DOHH2 (cell line): Measurements from ENCODE around the gene ITGAE.
A peak's percentile ranks its signal among the peaks of the same experiment; 100 is the strongest.

ENCODE experiments used
- H3F3A ChIP-seq: fragments of 200-600 bp; sonication (generic), shearing (Covaris generic); 2 replicates; pipeline ENCODE4 v1.6.0; 2016; ENCODE audit warnings: antibody characterized with exemption, mild to moderate bottlenecking; ENCODE audit not compliant: control insufficient read depth, insufficient read depth
- H3K27ac ChIP-seq: fragments of 200-600 bp; sonication (generic); 2 replicates; pipeline ENCODE4 v1.5.1; 2014; ENCODE audit warnings: low read depth, mild to moderate bottlenecking, low read length, moderate library complexity
- H3K27me3 ChIP-seq: fragments of 200-600 bp; sonication (generic); 2 replicates; pipeline ENCODE4 v1.6.1; 2014; ENCODE audit warnings: mild to moderate bottlenecking, low read length, mixed read lengths; ENCODE audit not compliant: control insufficient read depth
- H3K36me3 ChIP-seq: fragments of 200-600 bp; sonication (generic); 2 replicates; pipeline ENCODE4 v1.6.1; 2014; ENCODE audit warnings: mild to moderate bottlenecking, low read length, moderate library complexity, mixed read lengths; ENCODE audit not compliant: control insufficient read depth
- H3K4me1 ChIP-seq: fragments of 200-600 bp; sonication (generic); 2 replicates; pipeline ENCODE4 v1.6.1; 2014; ENCODE audit warnings: mild to moderate bottlenecking, low read length, mixed read lengths; ENCODE audit not compliant: control insufficient read depth
- H3K4me2 ChIP-seq: fragments of 200-600 bp; sonication (generic); 2 replicates; pipeline ENCODE4 v1.6.0; 2014; ENCODE audit warnings: mild to moderate bottlenecking, low read length, moderate library complexity
- H3K4me3 ChIP-seq: fragments of 200-600 bp; sonication (generic); 2 replicates; pipeline ENCODE4 v1.5.1; 2014; ENCODE audit warnings: mild to moderate bottlenecking, low read length, mixed read lengths
- H3K79me2 ChIP-seq: fragments of 200-600 bp; sonication (generic); 2 replicates; pipeline ENCODE4 v1.6.1; 2014; ENCODE audit warnings: mild to moderate bottlenecking, low read length, mixed read lengths; ENCODE audit not compliant: control insufficient read depth
- H3K9me2 ChIP-seq: fragments of 200-600 bp; sonication (generic); replicated peaks from 2 replicates; pipeline ENCODE4 v1.6.1; 2014; ENCODE audit warnings: mild to moderate bottlenecking, low read length, mixed read lengths; ENCODE audit not compliant: control insufficient read depth
- H3K9me3 ChIP-seq: fragments of 200-600 bp; sonication (generic); 2 replicates; pipeline ENCODE4 v1.6.1; 2014; ENCODE audit warnings: antibody characterized with exemption, low read length, mixed read lengths; ENCODE audit not compliant: control insufficient read depth, insufficient read depth
- H4K20me1 ChIP-seq: fragments of 200-600 bp; sonication (generic); 2 replicates; pipeline ENCODE4 v1.6.0; 2014; ENCODE audit warnings: low read depth, mild to moderate bottlenecking, antibody characterized with exemption, low read length, moderate library complexity; ENCODE audit not compliant: control insufficient read depth, insufficient read depth
- CTCF ChIP-seq: fragments of 200-600 bp; sonication (generic); IDR thresholded peaks from one replicate; pipeline ENCODE4 v1.5.1; 2014; ENCODE audit warnings: antibody characterized with exemption, mild to moderate bottlenecking, low read depth, low read length; ENCODE audit not compliant: poor library complexity, severe bottlenecking
- EZH2phosphoT487 ChIP-seq: fragments of 200-600 bp; sonication (generic); IDR thresholded peaks from 2 replicates; pipeline ENCODE4 v1.6.1; 2017; ENCODE audit warnings: borderline replicate concordance, mild to moderate bottlenecking, antibody characterized with exemption, low read length, moderate library complexity, mixed read lengths

Gene ITGAE

DNA sequence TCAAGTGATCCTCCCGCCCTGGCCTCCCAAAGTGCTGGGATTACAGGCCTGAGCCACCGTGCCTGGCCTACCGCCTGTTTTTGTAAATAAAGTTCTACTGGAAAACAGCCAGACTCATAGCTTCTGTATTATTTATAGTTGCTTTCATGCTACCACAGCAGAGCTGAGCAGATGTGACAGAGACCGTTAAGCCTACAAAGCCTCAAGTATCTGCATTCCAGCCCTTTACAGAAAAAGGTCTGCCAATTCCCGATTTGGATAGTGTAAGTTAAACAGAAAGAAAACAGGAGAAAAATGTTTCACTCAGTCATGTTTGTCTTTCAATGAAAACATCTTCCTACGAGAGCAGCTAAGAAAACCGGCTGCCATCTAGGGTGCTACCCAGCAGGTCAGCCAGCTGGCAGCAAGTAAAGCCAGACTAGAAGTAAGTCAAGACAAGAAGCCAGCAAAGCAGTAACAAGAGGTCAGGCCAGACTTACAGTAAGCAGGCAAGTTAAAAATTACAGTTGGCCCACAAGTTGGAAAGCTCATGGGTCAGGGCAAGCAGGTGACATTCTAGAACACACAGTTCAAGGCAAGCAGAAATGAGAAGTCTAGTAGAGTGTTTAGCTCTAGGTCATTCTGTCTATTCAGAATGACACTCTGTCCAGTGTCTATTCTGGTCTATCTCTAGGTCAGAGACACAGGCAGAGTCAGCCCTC lies 27.3 kb upstream of the ITGAE start:
- Histone ChIP-seq H3K36me3 (peaks cover 64% of the 10 kb centered on the region), H3K27ac (no peak overlapping the region), H3K27me3 (no peaks in the 10 kb centered on the region)

GRCh38 chr17:3827124-3827773 lies 26.3 kb upstream of the ITGAE start:
- Histone ChIP-seq H3K4me1 (no peaks in the 10 kb centered on the region), H3K36me3 (peaks cover 65% of the 10 kb centered on the region), H3K79me2 (no peaks in the 10 kb centered on the region), H3K27ac (no peak overlapping the region), H3K4me3 (no peak overlapping the region), H3K27me3 (no peaks in the 10 kb centered on the region), H3K4me2 (no peak overlapping the region), H3K9me3 (no peaks in the 10 kb centered on the region), H4K20me1 (no peaks in the 10 kb centered on the region), H3K9me2 (no peaks in the 10 kb centered on the region), H3F3A (peaks cover 13% of the 10 kb centered on the region)
- TF ChIP-seq EZH2phosphoT487 (no peak), CTCF (peak; percentile 98)

More for the DNA sequence above, 27.3 kb upstream of the ITGAE start:
- Histone ChIP-seq H4K20me1 (no peaks in the 10 kb centered on the region), H3K9me3 (no peaks in the 10 kb centered on the region), H3K4me2 (no peak overlapping the region), H3K4me3 (no peak overlapping the region), H3F3A (peaks cover 13% of the 10 kb centered on the region), H3K9me2 (no peaks in the 10 kb centered on the region), H3K4me1 (no peaks in the 10 kb centered on the region), H3K79me2 (0 out of 2 replicates have a peak, but pooled peaks cover 3% of the 10 kb centered on the region)
- no peak for TF ChIP-seq CTCF
- TF ChIP-seq EZH2phosphoT487: no peak

DNA sequence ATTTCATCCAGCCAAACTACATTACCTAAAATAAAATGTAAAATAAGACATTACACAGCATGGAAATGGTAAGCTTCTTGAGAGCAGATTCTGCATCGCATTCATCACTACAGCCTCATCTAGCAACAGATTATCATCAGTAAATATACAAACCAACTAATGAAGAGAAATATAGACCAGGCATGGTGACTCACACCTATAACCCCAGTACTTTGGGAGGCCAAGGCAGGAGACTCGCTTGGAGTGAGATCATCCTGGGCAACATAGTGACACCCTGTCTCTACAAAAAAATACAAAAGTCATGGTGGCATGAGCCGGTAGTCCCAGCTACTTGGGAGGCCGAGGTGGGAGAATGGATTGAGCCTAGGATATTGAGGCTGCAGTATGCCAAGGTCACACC lies 25.2 kb upstream of the ITGAE start:
- Histone ChIP-seq H3K79me2 (no peaks in the 10 kb centered on the region), H3K9me2 (no peaks in the 10 kb centered on the region), H3K4me1 (no peaks in the 10 kb centered on the region), H4K20me1 (no peaks in the 10 kb centered on the region), H3K9me3 (no peaks in the 10 kb centered on the region), H3K27ac (no peak overlapping the region), H3F3A (peaks cover 13% of the 10 kb centered on the region), H3K36me3 (peaks cover 76% of the 10 kb centered on the region), H3K4me2 (no peak overlapping the region), H3K4me3 (no peak overlapping the region), H3K27me3 (no peaks in the 10 kb centered on the region)
- TF ChIP-seq CTCF: no peak
- no peak for TF ChIP-seq EZH2phosphoT487
